ENCODE results near the gene PXDN. TPM values are rescaled to one million over a fixed set of nuclear protein-coding genes. Genes with fewer than 3 reads are reported as not detected.

The PXDN gene
- total and polyA plus RNA-seq, 10 of the 15 experiments (the other 5 are each of a cell fraction or from before 2014, with no cell fraction given) = 0.12 to 0.69 (median 0.23) TPM; not detected in 5

GRCh38 chr2:1621041-1621440 is 123.3 kb downstream of the PXDN start:
- Histone ChIP-seq H3K27ac (ENCODE audit: control insufficient read depth, insufficient read depth) (no peak overlapping the region), H2AFZ (ENCODE audit: control insufficient read depth, low read depth, low read length) (no peak overlapping the region), H3K4me3 (no peak overlapping the region), H3K9ac (ENCODE audit: control insufficient read depth, insufficient read depth, low read length) (no peak overlapping the region), H3K9me3 (replicated peaks; ENCODE audit: control insufficient read depth, insufficient read depth, low read length) (no peaks in the 10 kb centered on the region; the same call in 2 of the 3 replicates), H3K4me1 (ENCODE audit: control insufficient read depth, insufficient read depth, low read length) (no peaks in the 10 kb centered on the region), H3K4me2 (ENCODE audit: control insufficient read depth, insufficient read depth) (no peak overlapping the region), H4K20me1 (ENCODE audit: control insufficient read depth, insufficient read depth) (no peaks in the 10 kb centered on the region), H3K79me2 (ENCODE audit: control insufficient read depth, insufficient read depth, low read length) (no peaks in the 10 kb centered on the region), H3K36me3 (ENCODE audit: control insufficient read depth in 2 of 2, insufficient read depth in 2 of 2, low read length in 1 of 2) (no peaks in the 10 kb centered on the region), H3K27me3 (replicated peaks in 1 of 2; ENCODE audit: control insufficient read depth in 2 of 2, insufficient read depth in 2 of 2, low read length in 1 of 2) (no peaks in the 10 kb centered on the region)
- in situ Hi-C loops (cut with MboI) (no loop called here), intact Hi-C loops (cut with micrococcal nuclease; ENCODE audit: unreplicated experiment) (no loop called here)
- 21% methylated on average over 11 of the region's 11 CpGs for WGBS (ENCODE audit: insufficient coverage, insufficient replicate concordance, low lambda C conversion rate, missing lambda C conversion rate)
- no TSS peak for BruUV-seq (replicated peaks)
- no peak for TF ChIP-seq HDGF (IDR thresholded peaks at IDR 0.05)
- no peak for TF ChIP-seq EP300 (IDR thresholded peaks at IDR 0.05; ENCODE audit: borderline replicate concordance in 1 of 2, control insufficient read depth in 1 of 2, low read depth in 2 of 2, low read length in 2 of 2)
- TF ChIP-seq BMI1 (IDR thresholded peaks at IDR 0.05; ENCODE audit: borderline replicate concordance) = no peak
- TF ChIP-seq JUNB (IDR thresholded peaks at IDR 0.05) = no peak
- TF ChIP-seq NFXL1 (IDR thresholded peaks at IDR 0.05; ENCODE audit: borderline replicate concordance) = no peak
- no peak for TF ChIP-seq MLLT1 (IDR thresholded peaks at IDR 0.05)
- TF ChIP-seq YBX1 (IDR thresholded peaks at IDR 0.05) = no peak
- no peak for TF ChIP-seq USF1 (IDR thresholded peaks at IDR 0.05; ENCODE audit: borderline replicate concordance, extremely low read length, insufficient read depth, low read depth, low read length)
- no peak for TF ChIP-seq EZH2 (IDR thresholded peaks at IDR 0.05; ENCODE audit: borderline replicate concordance, control insufficient read depth, low read depth, low read length)
- no peak for TF ChIP-seq BHLHE40 (IDR thresholded peaks at IDR 0.05; ENCODE audit: borderline replicate concordance in 1 of 2, low read depth in 2 of 2, low read length in 1 of 2)
- TF ChIP-seq BCLAF1 (IDR thresholded peaks at IDR 0.05) = no peak
- no peak for TF ChIP-seq SREBF1 (IDR thresholded peaks at IDR 0.05; ENCODE audit: low read length)
- TF ChIP-seq ZSCAN29 (IDR thresholded peaks at IDR 0.05) = no peak
- TF ChIP-seq STAT1 (conservative IDR thresholded peaks at IDR 0.05) = no peak
- no peak for TF ChIP-seq POU2F2 (IDR thresholded peaks at IDR 0.05; ENCODE audit: borderline replicate concordance, low read depth, low read length)
- TF ChIP-seq RELA (IDR thresholded peaks at IDR 0.05; ENCODE audit: borderline replicate concordance, partially characterized antibody) = no peak
- no peak for TF ChIP-seq TCF7 (IDR thresholded peaks at IDR 0.05; ENCODE audit: borderline replicate concordance)
- ChIA-PET CTCF (no interaction called here), POLR2A (no interaction called here), RAD21 (ENCODE audit: unreplicated experiment) (no interaction called here), SMC1A (ENCODE audit: uncharacterized antibody, unreplicated experiment) (no interaction called here)
- no peak for ATAC-seq
- FAIRE-seq = no peak
- DNase-seq (ENCODE audit: low read depth, low spot score) = no peak

All from GM12878 (cell line).